T-helper 2 cell treated with Interferon-gamma antibody and Interleukin-4, amounts not matched to agents 100 ng/mL and 5 ng/mL, for 36 hours (primary cell): ENCODE measurements around the gene TEX13D. TPM values are rescaled to one million over a fixed set of nuclear protein-coding genes. Genes with fewer than 3 reads are reported as not detected.

Source experiments
- intact Hi-C: fragments of 100-400 bp; cut with micrococcal nuclease; formaldehyde crosslinking; loops from one replicate; pipeline ENCODE4 v1.15.1; 2023
- total RNA-seq: library from RNA; stranded (reverse); gene quantifications from 2 replicates; pipeline ENCODE4 v1.2.3, GENCODE V29; 2022

Gene TEX13D
- total RNA-seq, 1 donor from 2014 or later, result not detected

DNA sequence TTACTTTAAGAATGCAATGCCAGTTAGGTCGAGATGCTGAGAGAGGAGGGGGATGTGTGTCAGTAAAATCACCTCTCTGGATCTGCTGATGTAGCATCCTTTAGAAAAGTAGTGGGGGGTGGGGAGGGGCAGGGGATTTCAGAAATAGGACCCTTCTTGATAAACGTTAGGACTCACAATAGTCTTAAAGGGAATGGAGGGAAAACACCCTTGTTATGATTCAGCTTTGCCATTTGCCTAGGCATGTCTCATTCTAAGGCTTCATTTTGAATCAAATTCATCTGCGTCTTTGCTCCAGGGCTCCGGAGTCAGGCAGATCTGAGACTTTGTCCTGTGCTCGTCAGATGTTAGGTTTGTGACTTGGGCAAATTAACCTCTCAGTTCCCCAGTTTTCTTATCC, 14.8 kb downstream of the TEX13D start:
- intact Hi-C loops, result loop anchor here (5.0 kb wide), 3 partner anchors 40 to 485 kb away; partner anchors contain the start of gene XIAP

DNA sequence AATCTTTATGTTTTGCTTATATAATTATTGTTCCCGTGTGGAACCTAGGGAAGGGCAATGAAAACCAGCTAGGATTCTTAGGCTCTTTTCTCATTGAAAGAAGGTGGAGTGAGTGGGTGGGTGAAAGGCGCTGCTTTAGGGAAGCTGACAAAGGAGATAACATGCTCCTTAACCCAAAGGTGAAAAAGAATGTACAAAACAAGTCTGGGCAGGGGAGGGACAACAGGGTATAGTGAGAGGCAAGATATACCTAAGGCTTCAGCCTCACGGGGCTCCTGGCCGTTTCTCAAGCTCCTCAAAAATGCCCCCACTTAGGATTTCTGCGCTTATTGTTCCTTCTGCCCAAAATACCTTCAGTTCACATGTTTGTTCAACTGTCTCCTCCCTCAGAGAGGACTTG, 15.7 kb downstream of the TEX13D start:
- intact Hi-C loops, result loop anchor here (5.0 kb wide), 3 partner anchors 39 to 486 kb away; partner anchors contain the start of gene XIAP

DNA sequence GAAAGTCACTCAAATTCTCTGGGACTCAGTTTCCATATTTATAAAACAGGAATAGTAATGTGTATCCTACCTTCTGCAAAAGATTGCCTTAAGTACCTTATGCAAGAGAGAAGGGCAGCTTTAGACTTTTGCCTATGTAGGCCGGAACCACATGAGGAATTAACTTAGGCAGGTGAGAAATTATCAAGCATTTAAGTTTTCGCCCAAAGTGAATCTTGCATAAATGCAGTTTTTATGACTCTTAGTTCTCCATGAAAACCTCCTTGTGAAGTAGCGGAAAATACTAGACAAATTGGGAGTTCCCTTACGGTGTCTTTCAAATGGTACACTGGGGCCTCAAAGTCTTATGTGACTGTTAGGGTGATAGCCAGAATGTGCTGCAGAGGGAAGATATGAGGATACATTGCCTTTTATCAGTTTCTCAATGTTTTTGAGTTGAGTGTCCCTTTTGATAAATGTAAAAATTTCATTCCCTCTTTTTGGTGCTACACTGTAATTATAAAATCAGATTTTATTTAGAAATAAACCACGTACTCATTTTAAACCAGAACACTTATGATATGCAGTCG, 16.5 kb downstream of the TEX13D start:
- intact Hi-C loops, result loop anchor here (1.0 to 5.0 kb wide), 4 partner anchors 10 to 487 kb away; partner anchors contain the start of gene XIAP

DNA sequence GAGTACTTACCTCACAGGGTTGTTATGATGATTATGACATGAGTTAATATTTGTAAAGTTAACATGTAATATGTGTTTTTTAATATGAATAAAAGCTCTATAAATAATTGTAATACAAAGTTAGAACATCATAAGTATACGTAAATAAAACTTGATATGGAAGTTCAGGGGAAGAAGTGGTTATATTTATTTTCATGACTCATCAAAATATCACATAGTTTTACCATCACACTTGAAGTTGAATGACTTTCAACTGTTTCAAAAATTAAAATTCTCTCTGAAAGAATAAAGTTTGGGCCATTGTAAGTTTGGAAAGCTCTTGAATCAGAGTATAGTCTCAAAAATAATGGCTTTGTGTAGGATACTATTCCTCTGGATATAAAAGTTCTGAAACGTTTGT, 22.2 kb downstream of the TEX13D start:
- intact Hi-C loops, result no loop called here

DNA sequence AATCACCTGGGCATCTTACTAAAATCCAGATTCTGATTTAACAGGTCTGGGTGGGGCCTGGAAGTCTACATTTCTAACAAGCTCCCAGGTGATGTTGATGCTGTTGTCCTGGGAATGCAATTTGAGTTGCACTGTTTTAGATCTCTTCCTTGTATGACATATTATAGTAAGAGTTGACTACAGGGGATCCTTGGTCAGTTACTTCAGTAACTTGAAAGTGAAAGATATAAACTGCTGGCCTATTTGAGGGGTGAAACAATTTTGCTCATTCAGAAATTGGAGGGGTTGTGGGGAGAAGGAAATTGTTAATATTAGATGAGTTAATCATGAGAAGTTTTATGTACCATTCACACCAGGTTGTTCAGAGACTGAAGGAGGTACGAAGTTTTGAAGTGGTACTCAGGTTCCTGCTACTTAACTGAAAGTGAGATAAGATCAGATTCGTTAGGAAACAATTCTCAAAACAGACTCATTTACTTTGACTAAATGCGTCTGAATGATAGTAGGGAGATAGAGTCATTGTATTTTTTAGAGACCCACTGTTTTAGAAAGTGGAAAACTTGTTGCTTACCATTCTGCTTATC, 26.4 kb downstream of the TEX13D start:
- intact Hi-C loops, result loop anchor here (1.0 to 2.0 kb wide), 2 partner anchors 10 to 16 kb away; no protein-coding TSS in a partner anchor

DNA sequence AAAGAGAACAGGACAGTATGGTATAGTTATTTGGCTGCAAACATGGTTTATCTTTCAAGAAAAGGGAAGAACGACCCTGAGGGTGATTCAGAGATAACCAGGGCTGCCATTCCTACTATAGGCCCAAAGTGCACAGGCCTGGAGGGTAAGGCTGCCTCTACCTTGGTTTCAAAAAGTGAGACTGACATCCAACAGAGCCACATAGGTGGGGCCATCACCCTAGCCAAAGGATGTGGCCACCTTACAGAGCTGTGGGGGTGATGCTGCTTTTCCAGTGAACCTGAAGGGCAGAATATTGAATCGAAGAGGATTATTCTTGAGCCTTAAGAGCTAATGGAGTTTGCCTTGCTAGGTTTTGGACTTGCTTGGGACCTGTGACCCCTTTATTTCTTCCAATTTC, 29.6 kb downstream of the TEX13D start:
- intact Hi-C loops, result no loop called here

DNA sequence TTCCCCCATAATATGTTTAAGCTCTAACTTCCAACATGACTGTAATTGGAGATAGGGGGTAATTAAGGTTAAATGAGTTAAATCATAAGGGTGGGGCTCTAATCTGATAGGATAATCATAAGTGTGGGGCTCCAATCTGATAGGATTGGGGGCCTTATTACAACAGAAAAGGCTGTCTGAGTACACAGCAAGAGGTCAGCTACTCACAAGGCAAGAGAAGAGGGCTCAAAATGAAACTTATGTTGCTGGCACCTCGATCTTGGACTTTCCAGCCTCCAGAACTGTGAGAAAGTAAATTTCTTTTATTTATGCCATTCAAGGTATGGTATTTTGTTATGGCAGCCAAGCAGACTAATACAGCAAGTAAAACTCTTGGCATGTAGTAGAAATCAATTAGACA, 30.3 kb downstream of the TEX13D start:
- intact Hi-C loops, result no loop called here

DNA sequence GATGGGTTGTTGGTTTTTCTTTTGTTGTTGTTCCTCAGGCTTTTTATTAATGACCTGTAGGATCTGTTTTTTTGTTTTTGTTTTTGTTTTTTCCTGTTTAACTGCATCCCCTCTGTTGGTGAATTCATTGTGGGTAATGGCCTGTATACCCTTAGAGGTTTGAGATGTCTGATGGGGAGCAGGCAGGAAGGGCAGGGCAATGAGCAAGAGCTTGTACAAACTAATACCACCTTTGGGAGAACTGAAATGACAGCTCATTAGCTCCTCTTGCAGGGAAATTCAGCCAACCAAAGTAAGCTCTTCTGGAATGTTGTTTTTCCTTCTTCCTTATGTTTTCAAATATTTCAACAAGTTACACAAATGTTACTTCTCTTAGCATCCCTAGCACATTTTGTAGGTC, 37.3 kb downstream of the TEX13D start:
- intact Hi-C loops, result no loop called here

DNA sequence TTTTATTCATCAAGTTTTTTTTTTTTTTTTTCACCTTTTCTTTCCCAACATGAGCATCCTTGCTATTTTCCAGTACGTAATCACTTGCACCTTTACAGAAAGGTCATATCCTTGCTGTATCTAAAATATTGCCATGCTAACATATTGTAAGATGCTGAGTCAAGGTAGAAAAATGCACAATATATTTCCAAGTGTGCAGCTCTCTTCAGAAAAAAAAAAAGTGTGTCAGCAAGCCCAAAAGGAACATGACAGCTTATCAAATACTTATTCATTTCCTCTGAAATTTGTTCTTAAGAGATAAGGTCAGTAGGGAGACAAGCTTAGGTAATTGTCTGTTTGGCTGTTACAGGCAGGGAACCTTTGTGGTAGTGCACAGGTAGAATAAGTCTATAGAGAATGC, 40.9 kb downstream of the TEX13D start:
- intact Hi-C loops, result no loop called here

DNA sequence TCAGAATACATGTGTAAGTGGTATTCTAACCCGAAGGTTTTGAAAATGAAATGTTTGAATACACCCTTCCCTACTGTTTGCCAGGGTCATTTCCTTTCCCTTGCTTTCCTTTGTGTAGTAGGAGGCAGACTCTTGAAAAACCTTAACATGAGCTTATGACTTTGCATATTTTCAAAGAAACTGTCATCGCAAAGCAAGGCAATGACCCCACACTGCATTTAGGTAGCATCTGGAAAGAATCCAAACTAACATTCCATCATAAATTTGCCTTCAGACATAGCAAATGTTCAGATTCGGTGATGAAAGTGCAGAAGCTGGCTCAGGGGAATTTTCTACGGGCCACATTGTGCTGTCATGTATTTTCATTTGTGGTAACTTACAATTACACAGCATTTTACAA, 46.2 kb downstream of the TEX13D start:
- intact Hi-C loops, result no loop called here

DNA sequence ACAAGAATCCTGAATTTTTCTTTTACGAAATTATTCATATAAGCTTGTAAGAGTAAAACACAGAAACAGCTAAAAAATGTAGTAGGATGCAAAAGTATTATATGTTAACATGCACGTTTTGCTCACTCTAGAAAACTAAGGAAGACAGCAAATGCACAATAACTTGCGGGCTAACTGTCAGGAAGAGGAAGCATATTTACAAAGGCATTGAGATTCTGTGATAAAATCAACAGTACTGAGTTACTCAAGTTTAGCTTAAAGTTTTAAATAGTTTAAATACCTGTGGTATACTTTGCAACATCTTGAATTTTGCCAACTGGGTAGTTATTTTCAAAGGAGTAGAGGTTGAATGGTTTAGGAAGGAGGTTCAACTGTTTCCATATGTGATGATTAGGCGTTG, 50.9 kb downstream of the TEX13D start:
- intact Hi-C loops, result loop anchor here (10.0 kb wide), 2 partner anchors 289 to 821 kb away; no protein-coding TSS in a partner anchor

DNA sequence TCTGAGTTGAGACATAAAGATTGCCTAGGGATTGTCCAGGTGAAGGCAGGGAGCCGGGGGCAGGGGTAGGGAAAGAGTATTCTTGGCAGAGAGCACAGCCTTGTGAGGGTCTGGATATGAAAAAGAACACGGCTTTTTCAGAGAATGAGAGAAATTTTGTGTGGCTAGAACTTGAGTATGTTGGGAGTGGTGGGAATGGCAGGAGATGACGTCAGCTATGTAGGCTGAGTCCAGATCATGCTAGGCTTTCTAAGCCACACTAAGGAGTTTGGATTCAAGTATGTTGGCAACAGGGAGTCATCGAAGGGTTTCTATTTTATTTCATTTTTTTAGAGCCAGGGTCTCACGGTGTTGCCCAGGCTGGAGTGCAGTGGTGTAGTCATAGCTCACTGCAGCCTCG, 53.9 kb downstream of the TEX13D start:
- intact Hi-C loops, result loop anchor here (5.0 to 10.0 kb wide), 3 partner anchors 39 to 818 kb away; partner anchors contain the start of gene SH2D1A

Other genes with a start within 250 kb of the TEX13D start
- 45.9 and 47.7 TPM in 2 replicates for gene SH2D1A, start 13.9 kb downstream of the TEX13D start, total RNA-seq